ENCODE results near the gene ZNF536.

GRCh38 chr19:30520735-30521479 lies 148.7 kb downstream of the ZNF536 start:
- no peak for TF ChIP-seq EP300 (IDR thresholded peaks at IDR 0.05)
- TF ChIP-seq, protein P1, sequence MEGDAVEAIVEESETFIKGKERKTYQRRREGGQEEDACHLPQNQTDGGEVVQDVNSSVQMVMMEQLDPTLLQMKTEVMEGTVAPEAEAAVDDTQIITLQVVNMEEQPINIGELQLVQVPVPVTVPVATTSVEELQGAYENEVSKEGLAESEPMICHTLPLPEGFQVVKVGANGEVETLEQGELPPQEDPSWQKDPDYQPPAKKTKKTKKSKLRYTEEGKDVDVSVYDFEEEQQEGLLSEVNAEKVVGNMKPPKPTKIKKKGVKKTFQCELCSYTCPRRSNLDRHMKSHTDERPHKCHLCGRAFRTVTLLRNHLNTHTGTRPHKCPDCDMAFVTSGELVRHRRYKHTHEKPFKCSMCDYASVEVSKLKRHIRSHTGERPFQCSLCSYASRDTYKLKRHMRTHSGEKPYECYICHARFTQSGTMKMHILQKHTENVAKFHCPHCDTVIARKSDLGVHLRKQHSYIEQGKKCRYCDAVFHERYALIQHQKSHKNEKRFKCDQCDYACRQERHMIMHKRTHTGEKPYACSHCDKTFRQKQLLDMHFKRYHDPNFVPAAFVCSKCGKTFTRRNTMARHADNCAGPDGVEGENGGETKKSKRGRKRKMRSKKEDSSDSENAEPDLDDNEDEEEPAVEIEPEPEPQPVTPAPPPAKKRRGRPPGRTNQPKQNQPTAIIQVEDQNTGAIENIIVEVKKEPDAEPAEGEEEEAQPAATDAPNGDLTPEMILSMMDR (IDR thresholded peaks at IDR 0.05) = no peak

Data from sigmoid colon (tissue), 4 donors.